GM10266 (cell line): Measurements from ENCODE around the gene PRRX1.

Experiments used
- DNase-seq: peaks from one replicate; pipeline ENCODE4 v3.0.0; 2012; ENCODE audit errors: extremely low spot score
- CTCF ChIP-seq: IDR thresholded peaks from 2 replicates; pipeline ENCODE4 v1.5.1; 2012; ENCODE audit warnings: mild to moderate bottlenecking, low read depth; ENCODE audit not compliant: control insufficient read depth, insufficient read depth; ENCODE audit errors: missing control alignments

Gene PRRX1

GRCh38 chr1:170769691-170770090, 105.8 kb downstream of the PRRX1 start:
- TF ChIP-seq CTCF = no peak
- DNase-seq = no peak

DNA sequence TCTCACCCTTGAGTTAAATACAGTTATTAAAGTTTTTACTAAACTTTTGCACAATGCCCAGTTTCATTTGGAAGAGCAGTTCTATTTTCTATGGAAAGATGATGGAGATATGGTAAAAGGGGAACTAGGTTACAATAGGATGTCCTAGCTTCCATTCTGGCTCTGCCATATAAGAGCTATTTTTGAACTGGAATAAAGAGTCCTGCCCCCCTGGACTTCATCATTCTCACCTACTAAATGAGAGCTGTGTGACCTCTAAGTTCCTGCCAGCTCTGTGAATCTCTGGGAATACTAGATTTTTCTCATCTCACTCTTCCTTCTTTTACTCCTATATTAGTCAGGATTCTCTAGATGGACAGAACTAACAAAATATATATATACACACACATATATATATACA, 106.3 kb downstream of the PRRX1 start:
- TF ChIP-seq CTCF = no peak
- DNase-seq = no peak

- TF ChIP-seq CTCF = no peak
- DNase-seq = no peak
Observed at GRCh38 chr1:170776252-170776651, 112.3 kb downstream of the PRRX1 start.

DNA sequence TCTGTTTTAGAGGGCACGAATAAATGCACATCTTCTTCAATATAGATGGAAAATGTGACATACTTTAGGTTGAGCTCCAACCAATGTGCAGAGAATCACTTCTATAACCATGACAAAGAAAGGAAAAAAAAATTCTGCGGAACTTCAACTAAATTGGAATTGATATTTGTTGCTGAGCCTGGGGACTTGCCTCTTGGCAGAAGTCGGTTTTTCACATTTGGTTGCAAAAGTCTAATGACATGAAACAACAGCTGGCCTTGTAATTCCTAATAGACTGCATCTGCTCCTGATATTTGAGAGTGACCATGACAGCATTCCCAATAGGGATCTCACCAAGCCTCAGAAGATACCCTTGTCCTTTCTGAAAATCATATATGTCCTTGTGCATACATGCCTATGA, 112.8 kb downstream of the PRRX1 start:
- DNase-seq = no peak
- no peak for TF ChIP-seq CTCF
